Activated T-helper 17 cell treated with anti-CD3 and anti-CD28 coated beads, Interleukin-2, amount 50 U/mL, for 72 hours (primary cell): ENCODE results near the gene SNU13. TPM values are rescaled to one million over a fixed set of nuclear protein-coding genes. Genes with fewer than 3 reads are reported as not detected.
"Not testable (repeated sequence)": the region's sequence is repeated elsewhere in the genome, so short reads cannot be mapped to it uniquely, and the experiment has no call there.

ENCODE experiments used
- ATAC-seq: fragments of 150-1000 bp; cut with Tn5 transposase; replicated peaks from 2 replicates; pipeline ENCODE4 v1.10.0; 2021; ENCODE audit warnings: mild to moderate bottlenecking, moderate library complexity
- H3K27ac Mint-ChIP-seq: one replicate; pipeline ENCODE4 v1.8.0; 2022; ENCODE audit warnings: mixed read lengths
- H3K27me3 Mint-ChIP-seq: one replicate; pipeline ENCODE4 v1.8.0; 2022; ENCODE audit warnings: mixed read lengths
- H3K36me3 Mint-ChIP-seq: one replicate; pipeline ENCODE4 v1.8.0; 2022; ENCODE audit warnings: low read depth, mild to moderate bottlenecking, mixed read lengths
- H3K4me1 Mint-ChIP-seq: one replicate; pipeline ENCODE4 v1.8.0; 2022; ENCODE audit warnings: mixed read lengths
- H3K4me3 Mint-ChIP-seq: one replicate; pipeline ENCODE4 v1.8.0; 2022; ENCODE audit warnings: mild to moderate bottlenecking, mixed read lengths
- H3K9me3 Mint-ChIP-seq: one replicate; pipeline ENCODE4 v1.8.0; 2022; ENCODE audit warnings: mixed read lengths
- total RNA-seq, 2 donors: library from RNA; stranded (reverse); gene quantifications; one replicate each; pipeline ENCODE4 v1.2.3, GENCODE V29; 2022

SNU13 gene
- total RNA-seq, 2 donors from 2014 or later, result 175 to 256 TPM

DNA sequence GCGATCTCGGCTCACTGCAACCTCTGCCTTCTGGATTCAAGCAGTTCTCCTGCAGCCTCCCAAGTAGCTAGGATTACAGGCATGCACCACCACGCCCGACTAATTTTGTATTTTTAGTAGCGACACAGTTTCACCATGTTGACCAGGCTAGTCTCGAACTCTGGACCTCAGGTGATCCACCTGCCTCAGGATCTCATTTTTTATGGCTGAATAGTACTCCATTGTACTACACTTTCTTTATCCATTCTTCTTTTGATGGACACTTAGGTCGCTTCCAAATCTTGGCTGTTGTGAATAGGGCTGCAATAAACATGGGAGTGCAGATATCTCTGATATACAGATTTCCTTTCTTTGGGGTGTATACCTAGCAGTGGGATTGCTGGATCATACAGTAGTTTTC lies 46.8 kb downstream of the SNU13 start:
- ATAC-seq, result no peak
- Mint-ChIP-seq H3K27ac (no peak overlapping the region), H3K4me3 (no peak overlapping the region), H3K9me3 (no peaks in the 10 kb centered on the region), H3K27me3 (no peaks in the 10 kb centered on the region), H3K36me3 (peaks cover 97% of the 10 kb centered on the region), H3K4me1 (peaks cover 6% of the 10 kb centered on the region)

DNA sequence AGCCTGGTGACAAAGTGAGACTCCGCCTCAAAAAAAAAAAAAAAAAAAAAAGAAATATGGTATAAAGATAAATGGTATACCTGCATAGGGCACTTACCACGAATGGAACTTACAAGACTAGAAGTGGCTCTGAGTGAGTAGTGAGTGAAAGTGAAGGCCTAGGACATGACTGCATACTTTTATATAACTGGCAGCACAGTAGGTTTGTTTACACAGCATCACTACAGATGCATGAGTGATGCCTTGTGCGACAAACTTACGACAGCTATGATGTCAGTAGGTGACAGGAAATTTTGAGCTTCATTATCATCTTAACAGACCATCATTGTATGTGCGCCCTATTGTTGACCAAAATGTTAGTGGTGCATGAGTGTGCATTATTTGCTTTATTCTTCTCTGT lies 49.9 kb downstream of the SNU13 start:
- ATAC-seq, result no peak
- Mint-ChIP-seq H3K27ac (no peak overlapping the region), H3K4me3 (no peak overlapping the region), H3K9me3 (no peaks in the 10 kb centered on the region), H3K4me1 (peaks cover 6% of the 10 kb centered on the region), H3K27me3 (no peaks in the 10 kb centered on the region), H3K36me3 (peaks cover 96% of the 10 kb centered on the region)

DNA sequence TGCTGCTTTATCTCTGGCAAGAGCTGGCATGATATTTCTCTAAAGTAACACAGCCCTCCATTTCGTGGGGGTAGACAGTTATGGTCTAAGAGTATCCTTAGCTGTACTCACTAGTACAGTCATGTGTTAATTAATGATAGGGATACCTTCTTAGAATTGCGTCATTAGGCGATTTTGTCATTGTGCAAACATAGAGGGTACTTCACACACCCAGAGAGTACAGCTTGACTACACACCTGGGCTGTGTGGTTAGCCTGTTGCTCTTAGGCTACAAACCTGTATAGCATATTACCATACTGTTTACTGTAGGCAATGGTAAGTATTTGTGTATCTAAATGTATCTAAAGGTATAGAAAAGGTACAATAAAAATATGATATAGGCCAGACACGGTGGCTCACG lies 50.5 kb downstream of the SNU13 start:
- ATAC-seq, result no peak
- peaks cover 6% of the 10 kb centered on the region for H3K4me1 Mint-ChIP-seq
- H3K9me3 Mint-ChIP-seq, result no peaks in the 10 kb centered on the region
- H3K4me3 Mint-ChIP-seq, result no peak overlapping the region
- H3K27me3 Mint-ChIP-seq, result no peaks in the 10 kb centered on the region
- peaks cover 98% of the 10 kb centered on the region for H3K36me3 Mint-ChIP-seq
- H3K27ac Mint-ChIP-seq, result no peak overlapping the region

DNA sequence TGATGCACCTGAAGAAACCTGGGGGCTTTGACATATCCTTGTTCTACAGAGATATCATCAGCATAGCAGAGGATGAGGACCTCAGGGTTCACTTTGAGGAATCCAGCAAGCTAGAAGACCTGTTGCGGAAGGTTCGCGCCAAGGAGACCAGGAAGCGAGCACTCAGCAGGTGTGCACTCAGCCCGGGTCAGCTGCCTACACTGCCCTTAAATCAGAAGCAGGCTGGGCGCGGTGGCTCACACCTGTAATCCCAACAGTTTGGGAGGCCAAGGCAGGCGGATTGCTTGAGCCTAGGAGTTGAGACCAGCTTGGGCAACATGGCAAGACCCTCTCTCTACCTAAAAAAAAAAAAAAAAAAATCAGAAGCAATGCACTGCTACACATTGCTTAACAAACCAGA lies 51.0 kb downstream of the SNU13 start:
- not testable (repeated sequence) for H3K27ac Mint-ChIP-seq, H3K9me3 Mint-ChIP-seq
- peaks cover 98% of the 10 kb centered on the region for H3K36me3 Mint-ChIP-seq

DNA sequence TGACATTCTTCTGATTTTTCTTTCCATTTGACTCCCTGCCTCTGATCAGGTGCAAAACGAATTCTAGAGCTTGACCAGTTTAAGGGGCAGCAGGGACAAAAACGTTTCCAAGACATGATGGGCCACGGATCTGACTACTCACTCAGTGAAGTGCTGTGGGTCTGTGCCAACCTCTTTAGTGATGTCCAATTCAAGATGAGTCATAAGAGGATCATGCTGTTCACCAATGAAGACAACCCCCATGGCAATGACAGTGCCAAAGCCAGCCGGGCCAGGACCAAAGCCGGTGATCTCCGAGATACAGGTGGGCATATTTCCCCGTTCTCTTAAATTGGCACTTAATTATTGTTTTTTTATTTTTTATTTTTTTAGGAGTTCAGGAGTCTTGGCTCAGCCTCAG lies 52.2 kb downstream of the SNU13 start:
- Mint-ChIP-seq H3K27ac (no peak overlapping the region), H3K9me3 (no peaks in the 10 kb centered on the region), H3K4me1 (no peaks in the 10 kb centered on the region), H3K4me3 (no peak overlapping the region), H3K27me3 (no peaks in the 10 kb centered on the region), H3K36me3 (peaks cover 98% of the 10 kb centered on the region)
- ATAC-seq, result no peak

More for the DNA sequence above, 51.0 kb downstream of the SNU13 start:
- H3K4me3 Mint-ChIP-seq, H3K27me3 Mint-ChIP-seq, H3K4me1 Mint-ChIP-seq, ATAC-seq: not testable (repeated sequence)

DNA sequence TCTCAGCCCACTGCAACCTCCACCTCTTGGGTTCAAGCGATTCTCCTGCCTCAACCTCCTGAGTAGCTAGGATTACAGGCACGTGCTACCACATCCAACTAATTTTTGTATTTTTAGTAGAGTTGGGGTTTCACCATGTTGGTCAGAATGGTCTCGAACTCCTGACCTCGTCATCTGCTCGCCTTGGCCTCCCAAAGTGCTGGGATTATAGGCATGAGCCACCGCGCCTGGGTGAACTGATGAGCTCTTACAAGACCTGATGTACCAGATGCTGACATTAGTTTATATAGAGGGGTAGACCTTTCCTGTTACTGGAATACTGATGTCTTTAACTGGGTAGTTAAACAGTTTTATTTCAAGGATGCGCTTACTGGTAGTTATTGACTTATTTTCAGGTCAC lies 54.1 kb downstream of the SNU13 start:
- H3K27ac Mint-ChIP-seq, H3K4me3 Mint-ChIP-seq, H3K9me3 Mint-ChIP-seq, H3K27me3 Mint-ChIP-seq, ATAC-seq, H3K4me1 Mint-ChIP-seq: not testable (repeated sequence)
- H3K36me3 Mint-ChIP-seq, result peaks cover 90% of the 10 kb centered on the region

DNA sequence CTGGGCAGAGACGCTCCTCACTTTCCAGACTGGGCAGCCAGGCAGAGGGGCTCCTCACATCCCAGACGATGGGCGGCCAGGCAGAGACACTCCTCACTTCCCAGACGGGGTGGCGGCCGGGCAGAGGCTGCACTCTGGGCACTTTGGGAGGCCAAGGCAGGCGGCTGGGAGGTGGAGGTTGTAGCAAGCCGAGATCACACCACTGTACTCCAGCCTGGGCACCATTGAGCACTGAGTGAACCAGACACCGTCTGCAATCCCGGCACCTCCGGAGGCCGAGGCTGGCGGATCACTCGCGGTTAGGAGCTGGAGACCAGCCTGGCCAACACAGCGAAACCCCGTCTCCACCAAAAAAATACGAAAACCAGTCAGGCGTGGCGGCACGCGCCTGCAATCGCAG lies 57.1 kb downstream of the SNU13 start:
- H3K4me1 Mint-ChIP-seq, H3K4me3 Mint-ChIP-seq, H3K27ac Mint-ChIP-seq, H3K9me3 Mint-ChIP-seq, H3K27me3 Mint-ChIP-seq, ATAC-seq: not testable (repeated sequence)
- peaks cover 92% of the 10 kb centered on the region for H3K36me3 Mint-ChIP-seq

DNA sequence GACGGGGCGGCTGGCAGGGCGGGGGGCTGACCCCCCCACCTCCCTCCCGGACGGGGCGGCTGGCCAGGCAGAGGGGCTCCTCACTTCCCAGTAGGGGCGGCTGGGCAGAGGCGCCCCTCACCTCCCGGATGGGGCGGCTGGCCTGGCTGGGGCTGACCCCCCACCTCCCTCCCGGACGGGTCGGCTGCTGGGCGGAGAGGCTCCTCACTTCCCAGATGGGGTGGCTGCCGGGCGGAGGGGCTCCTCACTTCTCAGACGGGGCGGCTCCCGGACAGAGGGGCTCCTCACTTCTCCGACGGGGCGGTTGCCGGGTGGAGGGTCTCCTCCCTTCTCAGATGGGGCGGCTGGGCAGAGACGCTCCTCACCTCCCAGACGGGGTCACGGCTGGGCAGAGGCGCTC lies 57.6 kb downstream of the SNU13 start:
- H3K27ac Mint-ChIP-seq, H3K4me3 Mint-ChIP-seq, H3K4me1 Mint-ChIP-seq, H3K9me3 Mint-ChIP-seq, ATAC-seq, H3K27me3 Mint-ChIP-seq: not testable (repeated sequence)
- peaks cover 92% of the 10 kb centered on the region for H3K36me3 Mint-ChIP-seq

DNA sequence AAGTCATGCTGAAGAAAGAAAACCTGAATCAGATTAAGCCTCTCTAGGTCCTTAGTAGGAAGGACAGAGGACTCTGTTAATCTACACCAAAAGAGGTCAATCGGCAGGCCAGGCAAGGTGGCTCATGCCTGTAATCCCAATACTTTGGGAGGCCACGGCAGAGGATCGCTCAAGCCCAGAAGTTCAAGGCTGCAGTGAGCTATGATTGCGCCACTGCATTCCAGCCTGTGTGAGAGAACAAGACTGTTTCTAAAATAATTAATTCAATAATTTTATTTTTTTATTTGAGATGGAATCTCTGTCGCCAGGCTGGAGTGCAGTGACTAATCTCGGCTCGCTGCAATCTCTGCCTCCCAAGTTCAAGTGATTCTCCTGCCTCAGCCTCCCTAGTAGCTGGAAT lies 63.1 kb downstream of the SNU13 start:
- peaks cover 5% of the 10 kb centered on the region for H3K4me1 Mint-ChIP-seq
- peaks cover 93% of the 10 kb centered on the region for H3K36me3 Mint-ChIP-seq
- H3K27ac Mint-ChIP-seq, result no peak overlapping the region
- H3K4me3 Mint-ChIP-seq, result no peak overlapping the region
- no peak for ATAC-seq
- no peaks in the 10 kb centered on the region for H3K27me3 Mint-ChIP-seq
- H3K9me3 Mint-ChIP-seq, result no peaks in the 10 kb centered on the region

Other genes with a start within 250 kb of the SNU13 start
- gene TOB2, start 242.1 kb downstream of the SNU13 start, total RNA-seq, result 10 to 100 TPM; 38.5 to 40.8 TPM
- 10 to 100 TPM; 34.3 to 92.0 TPM for gene PHF5A, start 220.2 kb downstream of the SNU13 start, total RNA-seq
- gene ACO2, start 219.8 kb downstream of the SNU13 start, total RNA-seq, result 100 to 1,000 TPM in 1 of 2 donors, 10 to 100 TPM in 1; 67.8 to 106 TPM
- 10 to 100 TPM; 19.5 to 58.2 TPM for gene POLR3H, start 144.4 kb downstream of the SNU13 start, total RNA-seq
- gene CSDC2, start 127.9 kb downstream of the SNU13 start, total RNA-seq, result not detected
- 10 to 100 TPM; 41.0 to 54.7 TPM for gene PMM1, start 99.0 kb downstream of the SNU13 start, total RNA-seq
- 10 to 100 TPM; 31.1 to 60.3 TPM for gene DESI1, start 67.8 kb downstream of the SNU13 start, total RNA-seq
- 100 to 1,000 TPM; 237 to 428 TPM for gene XRCC6, start 67.6 kb downstream of the SNU13 start, total RNA-seq
- gene MEI1, start 10.6 kb upstream of the SNU13 start, total RNA-seq, result 10 to 100 TPM; 39.8 to 40.1 TPM
- gene CCDC134, start 111.8 kb upstream of the SNU13 start, total RNA-seq, result 10 to 100 TPM; 21.6 to 22.3 TPM
- gene SREBF2, start 144.2 kb upstream of the SNU13 start, total RNA-seq, result 100 to 1,000 TPM; 126 to 162 TPM
- 1 to 10 TPM in 1 of 2 donors, not detected in 1; 2.8 TPM for gene SHISA8, start 226.2 kb upstream of the SNU13 start, total RNA-seq
- gene TNFRSF13C, start 237.9 kb upstream of the SNU13 start, total RNA-seq, result 1 to 10 TPM; 2.7 to 7.7 TPM